Fibroblast of lung (primary cell): ENCODE measurements around the gene LGALS7B.

Experiments used
- CTCF ChIP-seq, 2 donors: IDR thresholded peaks in 1 of 2; conservative IDR thresholded peaks in 1 of 2; 1 replicate in 1 of 2; 2 replicates in 1 of 2; pipeline ENCODE4 v1.5.1; 2011 to 2012; ENCODE audit warnings: low read length in 2 of 2, control low read depth in 1 of 2, inconsistent platforms in 1 of 2, low read depth in 1 of 2, mild to moderate bottlenecking in 1 of 2
- EZH2 ChIP-seq: IDR thresholded peaks from 2 replicates; pipeline ENCODE4 v1.5.1; 2012; ENCODE audit warnings: low read length, control low read depth, mild to moderate bottlenecking; ENCODE audit errors: missing control alignments

- TF ChIP-seq CTCF (conservative IDR thresholded peaks at IDR 0.05 in 1 of 2, IDR thresholded peaks at IDR 0.05 in 1 of 2; ENCODE audit: low read depth in 1 of 2, low read length in 2 of 2) (no peak), EZH2 (no peak)
Measured at GRCh38 chr19:38830039-38830733, 41.2 kb downstream of the LGALS7B start.
